ENCODE results near the gene SFMBT1.

Gene SFMBT1

DNA sequence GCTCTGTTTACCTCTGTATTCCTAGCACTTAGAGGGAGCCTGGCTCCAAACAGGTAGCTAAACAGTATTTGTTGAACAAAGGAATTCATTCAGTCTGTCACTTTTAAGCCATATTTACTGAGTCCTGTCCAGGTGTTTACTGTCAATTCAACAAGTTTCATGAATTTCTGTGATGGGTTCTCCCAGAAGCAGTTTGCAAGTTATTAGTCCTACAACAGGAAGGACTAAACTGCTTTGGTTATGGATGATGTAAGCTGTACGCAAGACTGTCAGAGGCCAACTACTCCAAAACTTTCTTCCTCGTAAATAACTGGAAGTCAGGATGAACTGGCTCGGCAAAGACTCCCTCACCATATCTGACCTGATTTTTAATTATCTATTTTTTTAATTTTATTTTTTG is 173.6 kb downstream of the SFMBT1 start:
- DNase-seq: no peak
- intact Hi-C loops (cut with DNase I): no loop called here

DNA sequence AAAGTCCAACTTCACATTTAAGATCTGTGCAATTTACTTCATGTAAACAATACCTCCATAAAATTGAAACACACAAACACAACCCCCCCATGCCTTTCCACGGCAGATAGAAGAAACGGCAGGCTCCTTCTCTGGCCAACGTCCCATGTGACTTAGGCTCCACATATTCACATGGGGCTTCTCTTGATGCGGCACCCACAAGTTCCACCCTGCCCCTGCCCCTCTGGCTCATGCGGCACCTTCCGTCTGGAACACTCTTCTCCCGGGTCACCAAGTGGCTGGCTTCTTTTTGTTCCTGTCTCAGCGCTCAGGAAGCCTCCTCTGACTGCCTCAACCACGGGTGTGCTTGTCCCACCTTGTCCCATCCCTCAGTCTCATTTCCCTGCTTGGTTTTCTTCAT is 174.1 kb downstream of the SFMBT1 start:
- DNase-seq: peak in 1 of 10 donors; percentile 58
- intact Hi-C loops (cut with DNase I): no loop called here

DNA sequence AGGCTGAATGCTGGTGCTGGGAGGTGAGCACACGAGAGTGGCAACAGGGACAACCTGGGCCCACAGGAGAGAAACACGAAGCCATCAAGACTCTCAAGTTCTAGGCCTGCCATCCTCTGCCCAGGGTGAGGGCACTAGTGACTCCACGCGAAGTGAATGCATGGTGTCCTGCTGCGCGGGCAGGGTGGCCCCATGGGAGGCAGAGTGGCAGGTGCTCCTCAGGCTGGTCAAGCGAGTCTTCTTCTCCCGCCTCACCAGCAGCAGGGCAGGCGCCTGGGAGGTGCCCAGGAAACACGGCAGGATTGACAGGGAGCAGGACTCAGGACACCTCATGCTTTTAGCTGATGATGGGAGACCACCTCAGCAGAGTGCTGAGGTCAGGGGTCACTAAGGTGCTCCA is 175.4 kb downstream of the SFMBT1 start:
- intact Hi-C loops (cut with DNase I): no loop called here

DNA sequence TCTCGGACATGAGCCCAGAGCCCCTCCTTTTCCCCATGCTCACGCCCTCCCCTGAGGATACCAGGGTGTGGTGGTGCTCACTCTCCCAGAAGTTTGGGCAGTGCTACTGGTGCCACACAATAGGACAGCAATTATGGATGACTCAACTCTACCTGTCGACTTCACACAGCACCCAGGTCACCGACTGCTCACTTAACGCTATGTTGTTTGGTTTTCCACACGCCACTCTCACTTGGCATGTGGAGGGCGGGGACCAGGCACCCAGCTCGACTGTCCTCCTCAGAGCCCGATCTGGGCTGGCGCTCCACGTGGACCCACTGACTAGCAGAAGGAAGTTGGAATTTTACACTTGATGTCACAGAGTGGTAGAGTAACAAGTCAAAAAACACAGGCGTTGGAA is 179.4 kb downstream of the SFMBT1 start:
- DNase-seq: peak in 2 of 10 donors; percentile 54 to 55
- intact Hi-C loops (cut with DNase I): no loop called here

More for the DNA sequence above, 175.4 kb downstream of the SFMBT1 start:
- DNase-seq: peak in 1 of 10 donors; percentile 76

DNA sequence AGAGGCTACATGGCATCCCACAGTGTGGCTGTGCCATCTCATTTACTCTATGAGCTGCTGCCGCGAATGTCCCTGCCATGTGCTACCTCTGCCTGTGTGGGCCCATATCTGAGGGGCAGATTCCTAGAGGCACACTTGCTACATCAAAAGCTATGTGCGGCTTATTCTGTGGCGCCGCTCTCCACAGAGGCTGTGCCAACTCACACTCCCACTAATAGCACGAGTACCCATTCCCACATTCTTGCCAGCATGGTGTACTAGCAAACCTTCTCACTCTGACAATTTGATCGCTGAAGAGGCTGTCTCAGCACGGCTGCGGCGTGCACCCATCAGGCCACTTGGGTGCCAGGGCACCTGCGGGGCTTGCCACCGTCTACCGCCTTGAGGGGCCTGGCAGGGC is 179.9 kb downstream of the SFMBT1 start:
- DNase-seq: peak in 7 of 10 donors; percentile 38 to 91 (median 60)
- intact Hi-C loops (cut with DNase I): no loop called here

DNA sequence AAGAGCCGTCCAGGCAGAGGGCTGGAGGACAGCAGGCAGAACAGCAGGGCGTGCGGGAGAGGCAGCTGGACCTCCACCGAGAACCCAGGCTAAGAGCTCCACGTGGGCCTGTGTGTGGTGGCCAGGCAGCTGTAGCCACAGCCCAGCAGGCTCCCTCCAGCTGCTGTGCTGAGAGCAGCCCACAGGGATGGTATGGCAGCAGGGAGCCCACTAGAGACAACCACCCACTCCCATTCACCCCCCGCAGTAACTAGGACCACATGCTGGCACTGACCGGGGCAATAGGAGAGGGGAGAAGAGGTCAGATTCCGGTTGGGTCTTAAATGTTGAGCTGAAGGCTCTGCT is 185.5 kb downstream of the SFMBT1 start:
- peak in 1 of 10 donors; percentile 86 for DNase-seq
- intact Hi-C loops (cut with DNase I): no loop called here

DNA sequence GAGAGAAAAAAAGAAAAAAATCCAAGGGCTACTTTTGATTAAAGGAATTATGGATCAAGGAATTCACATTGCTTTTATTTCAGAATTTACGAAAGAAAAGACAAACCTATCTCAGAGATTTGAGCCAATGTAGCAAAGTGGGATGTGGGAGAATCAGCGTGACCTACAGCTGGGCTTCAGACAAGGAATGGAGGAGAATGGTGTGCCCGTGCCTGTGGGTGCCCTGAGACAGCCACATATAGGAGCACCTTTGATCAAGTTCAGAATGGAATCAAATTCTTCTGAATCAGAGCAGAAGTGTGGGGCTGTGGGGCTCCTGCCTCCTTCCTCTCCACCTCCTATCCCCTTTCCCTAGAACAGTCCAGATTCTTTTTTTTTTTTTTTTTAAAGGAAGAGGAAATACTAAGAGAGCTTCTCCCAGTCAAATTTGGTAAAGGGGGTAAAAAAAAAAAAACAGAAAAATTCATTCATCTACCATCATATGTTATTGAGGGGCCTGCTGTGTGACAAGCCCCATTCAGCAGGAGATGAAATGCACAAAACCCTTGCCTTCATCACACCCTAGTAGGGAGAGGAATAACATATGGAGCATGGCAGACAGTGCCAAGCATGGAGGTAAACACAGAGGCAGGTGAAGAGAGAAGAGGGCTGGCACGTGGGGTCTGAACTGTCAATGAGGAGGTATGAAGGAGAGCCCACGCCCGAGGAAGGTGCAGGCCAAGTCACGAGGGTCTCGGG is 186.0 kb downstream of the SFMBT1 start:
- peak in 1 of 10 donors; percentile 15 for DNase-seq
- intact Hi-C loops (cut with DNase I): no loop called here

DNA sequence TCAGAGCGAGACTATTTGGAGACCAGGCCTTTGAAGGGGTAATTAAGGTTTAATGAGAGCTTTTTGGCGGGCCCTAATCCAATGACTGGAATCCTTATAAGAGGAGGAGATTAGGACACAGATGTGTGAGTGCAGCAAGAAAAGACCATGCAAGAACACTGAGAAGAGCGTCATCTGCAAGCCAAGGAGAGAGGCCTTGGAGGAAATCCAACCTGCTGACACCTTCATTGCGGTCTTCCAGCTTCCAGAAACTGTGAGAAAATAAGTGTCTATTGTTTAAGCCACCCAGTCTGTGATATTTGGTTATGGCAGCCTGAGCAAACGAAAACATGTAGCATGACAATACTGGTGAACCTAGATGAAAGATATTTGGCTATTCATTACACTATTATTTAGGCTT is 188.0 kb downstream of the SFMBT1 start:
- no peak for DNase-seq
- intact Hi-C loops (cut with DNase I): no loop called here

DNA sequence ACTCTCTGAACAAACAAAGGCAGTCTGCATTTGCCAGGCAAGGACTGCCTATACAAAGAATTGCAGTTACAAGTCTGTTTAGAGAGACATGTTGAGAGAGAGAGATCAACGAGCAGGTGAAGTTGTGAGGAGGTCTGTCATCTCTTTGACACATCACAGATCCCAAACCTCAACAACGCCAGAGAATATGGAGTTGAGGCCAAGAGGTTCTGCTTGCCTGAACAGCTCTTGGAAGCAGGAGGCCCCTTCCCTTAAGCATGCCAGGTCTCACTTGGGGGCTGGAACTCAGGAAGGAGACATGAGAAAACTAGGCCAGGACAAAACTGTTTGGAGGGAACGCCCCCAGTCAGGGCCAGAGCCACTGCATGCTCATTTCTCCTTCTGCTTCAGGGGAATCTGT is 188.7 kb downstream of the SFMBT1 start:
- intact Hi-C loops (cut with DNase I): no loop called here
- DNase-seq: peak in 1 of 10 donors; percentile 5

DNA sequence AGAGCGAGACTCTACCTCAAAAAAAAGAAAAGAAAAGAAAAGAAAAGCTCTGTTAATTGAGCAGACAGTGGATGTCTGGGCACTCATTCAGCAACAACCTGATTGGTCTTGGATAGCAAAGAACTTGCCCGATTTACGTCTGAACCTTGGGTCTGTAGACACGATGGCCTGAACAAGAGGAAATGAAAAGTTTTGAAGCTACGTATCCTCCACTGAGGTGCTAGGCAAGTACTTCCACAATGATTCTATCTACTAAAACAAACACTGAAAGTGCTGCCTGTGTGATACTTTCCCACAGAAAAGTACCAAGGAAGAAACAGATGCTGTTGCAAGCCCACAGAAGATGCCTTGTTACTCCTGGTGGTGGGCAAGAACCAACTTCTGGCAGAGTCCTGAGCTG is 189.2 kb downstream of the SFMBT1 start:
- intact Hi-C loops (cut with DNase I): no loop called here
- DNase-seq: peak in 1 of 10 donors; percentile 13

DNA sequence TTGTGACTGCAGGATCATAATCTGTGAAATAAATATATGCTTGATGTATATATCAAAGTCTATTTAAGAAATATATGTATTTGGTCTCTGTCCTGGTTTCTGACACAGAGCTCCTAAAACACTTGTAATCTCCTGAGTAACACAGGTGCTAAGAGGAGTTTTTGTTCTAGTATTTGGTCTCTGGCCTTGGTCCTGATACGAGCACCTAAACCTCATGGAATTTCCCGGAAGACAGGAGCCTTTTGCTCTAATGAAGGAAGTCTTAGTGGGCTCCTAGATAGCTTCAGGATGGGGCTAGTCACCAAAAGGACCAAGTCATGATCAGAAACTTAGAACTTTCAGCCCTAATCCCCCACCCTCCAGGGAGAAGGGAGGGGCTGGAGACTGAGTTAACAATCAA is 191.9 kb downstream of the SFMBT1 start:
- intact Hi-C loops (cut with DNase I): no loop called here
- DNase-seq: no peak

All from posterior cingulate gyrus (tissue), 11 donors.